GM18526 (cell line): ENCODE results near the gene DDX31.
A peak's percentile ranks its signal among the peaks of the same experiment; 100 is the strongest.

ENCODE experiments used
- POLR2A ChIP-seq: IDR thresholded peaks from 3 replicates; pipeline ENCODE4 v1.6.1; 2011; ENCODE audit not compliant: insufficient read length; ENCODE audit errors: extremely low read depth

Gene DDX31

GRCh38 chr9:132669698-132670456 is at the start of gene DDX31:
DDX31 (minus strand) TSS chr9:132669983; CDS start chr9:132669934, 49 bp downstream.
- peak; percentile 88 for TF ChIP-seq POLR2A

DNA sequence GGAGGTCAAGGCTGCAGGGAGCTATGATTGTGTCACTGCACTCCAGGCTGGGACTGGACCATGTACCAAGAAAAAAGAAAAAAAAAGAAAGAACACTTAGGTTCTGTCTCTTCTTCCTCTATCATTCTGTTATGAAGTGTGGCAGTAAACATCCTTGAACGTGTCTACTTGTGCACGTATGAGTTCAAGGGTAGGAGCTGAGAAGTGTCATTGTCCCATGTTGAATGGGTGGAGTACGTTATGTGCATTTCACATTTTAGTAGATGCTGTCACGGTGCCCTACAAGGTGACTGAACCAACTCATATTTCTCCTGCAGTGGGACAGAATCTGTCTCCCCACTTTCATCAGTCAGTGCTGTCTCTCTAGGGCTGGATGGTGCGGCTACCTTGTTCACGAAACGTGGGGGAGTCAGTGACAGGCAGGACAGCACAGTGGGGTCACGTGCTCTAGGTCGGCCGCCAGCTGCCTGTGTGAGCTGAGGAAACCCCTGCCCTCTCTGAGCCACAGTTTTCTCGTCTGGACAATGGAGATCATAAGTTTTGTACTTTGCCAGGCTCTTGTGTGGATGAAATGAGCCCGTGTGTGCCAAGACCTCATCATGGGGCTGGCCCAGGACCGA is 47.7 kb upstream of the DDX31 start:
- no peak for TF ChIP-seq POLR2A

DNA sequence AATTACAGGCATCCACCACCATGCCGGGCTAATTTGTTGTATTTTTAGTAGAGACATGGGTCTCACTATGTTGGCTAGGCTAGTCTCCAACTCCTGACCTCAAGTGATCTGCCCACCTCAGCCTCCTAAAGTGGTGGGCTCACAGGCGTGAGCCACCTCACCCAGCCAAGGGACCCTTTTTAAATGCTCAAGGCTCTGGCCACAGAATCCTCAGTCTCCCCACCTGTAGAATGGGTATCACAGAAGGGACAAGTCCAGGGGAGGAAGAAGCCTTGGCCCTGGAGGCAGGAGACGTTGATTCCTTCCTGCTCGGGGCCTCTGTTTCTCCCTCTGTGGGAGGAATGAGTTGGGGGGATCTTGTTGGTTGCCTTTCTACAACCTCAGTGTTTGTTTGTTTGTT is 46.2 kb upstream of the DDX31 start:
- TF ChIP-seq POLR2A = no peak

DNA sequence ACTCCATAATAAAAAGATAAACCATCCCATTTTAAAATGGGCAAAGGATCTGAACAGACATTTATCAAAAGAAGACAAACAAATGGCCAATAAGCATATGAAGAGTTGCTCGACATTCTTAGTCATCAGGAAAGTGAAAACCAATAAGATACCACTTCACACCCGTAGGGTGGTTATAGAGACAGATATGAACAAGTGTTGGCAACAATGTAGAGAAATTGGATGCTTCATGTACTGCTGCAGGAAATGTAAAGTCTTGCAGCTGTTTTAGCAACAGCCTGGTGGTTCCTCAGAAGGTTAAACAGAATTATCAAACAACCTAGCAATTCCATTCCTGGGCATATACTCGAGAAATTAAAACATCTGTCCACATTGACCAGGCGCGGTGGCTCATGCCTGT is 43.0 kb upstream of the DDX31 start:
- no peak for TF ChIP-seq POLR2A

DNA sequence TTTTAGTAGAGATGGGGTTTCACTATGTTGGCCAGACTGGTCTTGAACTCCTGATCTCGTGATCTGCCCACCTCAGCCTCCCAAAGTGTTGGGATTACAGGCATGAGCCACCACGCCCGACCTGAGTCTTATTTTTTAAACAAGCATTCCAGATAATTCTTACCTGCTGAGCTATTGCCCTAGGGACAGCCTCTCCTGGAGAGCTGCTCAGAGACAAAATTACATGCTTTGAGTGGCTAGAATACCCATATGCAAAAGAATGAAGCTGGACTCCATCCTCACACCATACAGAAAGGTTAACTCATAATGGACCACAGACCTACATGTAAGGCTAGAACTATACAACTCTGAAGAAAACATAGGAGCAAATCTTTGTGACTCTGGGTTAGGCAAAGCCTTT is 42.1 kb upstream of the DDX31 start:
- no peak for TF ChIP-seq POLR2A

- TF ChIP-seq POLR2A = no peak
Observed at GRCh38 chr9:132710333-132710732, 40.5 kb upstream of the DDX31 start.

DNA sequence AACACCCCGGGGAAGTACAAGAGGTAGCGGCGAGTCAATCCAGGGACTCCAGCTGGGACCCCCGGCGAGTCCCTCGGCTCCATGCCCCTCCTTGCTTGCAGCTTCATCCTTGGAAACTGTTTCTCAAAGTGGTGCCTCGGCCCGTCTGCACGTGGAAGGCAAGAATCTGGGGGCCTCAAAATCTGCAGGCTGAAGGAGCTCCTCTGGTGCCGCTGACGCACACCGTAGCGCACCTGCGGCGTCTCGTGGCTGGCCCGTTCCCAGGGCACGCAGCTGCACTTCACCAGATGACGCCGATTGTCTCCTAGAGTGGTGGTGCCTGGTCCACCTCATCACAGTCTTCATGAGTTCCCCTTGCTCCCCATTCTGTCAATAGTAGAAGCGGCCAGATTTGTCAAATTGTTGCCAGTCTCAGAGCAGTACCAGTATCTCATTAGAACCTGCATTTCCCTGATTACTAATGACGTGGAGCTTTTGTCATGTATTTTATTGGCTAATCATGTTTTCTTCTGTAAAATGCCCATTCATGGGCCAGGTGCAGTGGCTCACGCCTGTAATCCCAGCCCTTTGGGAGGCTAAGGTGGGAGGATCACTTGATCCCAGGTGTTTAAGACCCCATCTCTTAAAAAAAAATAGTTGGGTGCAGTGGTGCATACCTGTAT is 39.1 kb upstream of the DDX31 start:
- TF ChIP-seq POLR2A = no peak

- TF ChIP-seq POLR2A = no peak
Observed at GRCh38 chr9:132708239-132708638, 38.5 kb upstream of the DDX31 start.

DNA sequence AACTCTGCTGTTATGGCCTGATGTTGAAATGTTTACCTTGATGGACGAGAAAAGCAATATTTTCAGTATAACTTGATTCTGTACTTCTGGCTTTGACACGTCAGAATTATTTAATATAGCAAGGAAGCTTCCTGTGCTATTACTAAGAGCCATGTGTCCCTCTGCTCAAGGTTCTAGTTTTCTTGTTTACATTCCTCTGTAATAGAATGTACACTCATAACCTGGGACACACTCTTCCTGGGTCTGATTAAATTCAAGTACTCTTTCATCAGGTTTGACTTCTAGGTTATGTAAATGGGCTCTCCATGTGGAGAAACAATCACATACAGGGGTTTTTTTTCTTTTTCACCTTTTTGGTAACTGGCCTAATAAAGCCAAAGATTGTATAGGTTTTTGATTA is 33.6 kb upstream of the DDX31 start:
- TF ChIP-seq POLR2A = no peak

- no peak for TF ChIP-seq POLR2A
Observed at GRCh38 chr9:132702254-132702653, 32.5 kb upstream of the DDX31 start.

DNA sequence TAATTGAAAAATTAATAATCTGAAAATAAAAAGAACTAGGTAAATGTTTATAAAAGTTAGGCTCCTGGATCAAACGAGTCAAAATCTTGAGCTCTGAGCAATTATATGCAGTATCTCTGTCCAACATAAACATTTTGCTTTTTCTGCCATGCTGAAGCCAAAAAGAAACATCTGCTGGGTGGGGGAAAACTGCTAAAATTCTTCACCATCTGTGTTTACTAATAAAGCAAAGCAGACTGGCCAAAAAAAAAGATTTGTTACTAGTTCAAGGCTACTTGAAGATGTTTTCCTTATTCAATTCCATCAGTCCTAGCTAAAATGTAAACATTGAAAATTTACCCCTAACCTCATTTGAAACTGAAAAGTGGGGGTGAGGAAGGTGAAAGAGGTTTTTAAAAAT is 30.2 kb upstream of the DDX31 start:
- no peak for TF ChIP-seq POLR2A

DNA sequence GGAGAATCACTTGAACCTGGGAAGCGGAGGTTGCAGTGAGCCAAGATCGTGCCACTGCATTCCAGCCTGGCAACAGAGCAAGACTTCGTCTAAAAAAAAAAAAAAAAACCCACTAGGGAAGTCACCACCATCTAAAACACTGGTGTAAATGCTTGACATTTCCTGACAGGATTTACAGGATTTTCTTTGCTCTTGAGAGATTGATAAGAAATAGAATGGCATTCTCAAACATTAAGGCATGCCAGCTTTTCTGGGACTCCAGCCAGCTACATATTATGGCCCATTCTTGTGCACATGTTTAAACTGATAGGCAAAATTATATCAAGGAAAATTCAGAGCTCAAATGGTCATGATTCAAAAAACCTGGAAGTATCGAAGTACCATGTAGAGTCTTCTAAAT is 29.2 kb upstream of the DDX31 start:
- no peak for TF ChIP-seq POLR2A

GRCh38 chr9:132697230-132697629 is 27.4 kb upstream of the DDX31 start:
- no peak for TF ChIP-seq POLR2A

- no peak for TF ChIP-seq POLR2A
Observed at GRCh38 chr9:132694144-132694543, 24.4 kb upstream of the DDX31 start.

DNA sequence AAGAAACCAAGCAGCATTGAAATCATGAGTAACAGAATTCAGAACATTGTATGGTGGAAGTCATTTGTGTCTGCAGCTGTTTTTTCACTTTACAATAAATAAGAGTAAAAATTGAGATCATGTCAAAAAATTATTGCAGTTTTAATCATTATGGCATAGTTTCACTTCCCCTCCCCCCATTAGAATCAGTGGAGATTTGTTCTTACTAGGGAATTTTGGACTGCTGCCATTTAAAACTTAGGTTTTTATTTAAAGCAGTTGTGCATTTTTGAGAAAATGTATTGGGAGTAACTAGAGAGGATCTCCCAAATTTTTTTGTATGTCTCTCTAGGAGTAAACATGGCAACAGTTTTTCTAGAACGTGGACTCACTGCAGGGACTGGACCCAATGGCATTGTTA is 20.9 kb upstream of the DDX31 start:
- no peak for TF ChIP-seq POLR2A

- no peak for TF ChIP-seq POLR2A
Observed at GRCh38 chr9:132683873-132684272, 14.1 kb upstream of the DDX31 start.
